M059J (cell line): ENCODE data around the gene PHYH. TPM values are rescaled to one million over a fixed set of nuclear protein-coding genes. Genes with fewer than 3 reads are reported as not detected.
"Not testable (repeated sequence)": the region's sequence is repeated elsewhere in the genome, so short reads cannot be mapped to it uniquely, and the experiment has no call there.

Experiments
- DNase-seq: peaks from one replicate; pipeline ENCODE4 v3.0.0-alpha.2; 2012; ENCODE audit warnings: low read depth
- total RNA-seq: library from RNA; depleted of rRNA; stranded (reverse); fragments of >200 nt; shearing (Covaris generic); gene quantifications from 2 replicates; pipeline ENCODE4 v1.2.3, GENCODE V29; 2014

Gene PHYH
- total RNA-seq, 1 experiment from 2014 or later, result 7.2 TPM

- no peak for DNase-seq
Observed at GRCh38 chr10:13271552-13272163, 28.2 kb downstream of the PHYH start.

- peak; percentile 37 for DNase-seq
Observed at GRCh38 chr10:13270877-13271551, 28.9 kb downstream of the PHYH start.

- no peak for DNase-seq
Observed at GRCh38 chr10:13268841-13269240, 31.0 kb downstream of the PHYH start.

- no peak for DNase-seq
Observed at GRCh38 chr10:13268310-13268709, 31.6 kb downstream of the PHYH start.

- no peak for DNase-seq
Observed at GRCh38 chr10:13263591-13263990, 36.3 kb downstream of the PHYH start.

- no peak for DNase-seq
Observed at GRCh38 chr10:13262433-13262832, 37.4 kb downstream of the PHYH start.

- DNase-seq, result no peak
Observed at GRCh38 chr10:13257621-13258140, 42.2 kb downstream of the PHYH start.

- DNase-seq, result no peak
Observed at GRCh38 chr10:13256627-13257026, 43.2 kb downstream of the PHYH start.

GRCh38 chr10:13253726-13254125 is 46.1 kb downstream of the PHYH start:
- no peak for DNase-seq

GRCh38 chr10:13247784-13248183 is 52.1 kb downstream of the PHYH start:
- DNase-seq, result no peak

- no peak for DNase-seq
Observed at GRCh38 chr10:13247246-13247645, 52.6 kb downstream of the PHYH start.

GRCh38 chr10:13242260-13242659 is 57.6 kb downstream of the PHYH start:
- not testable (repeated sequence) for DNase-seq

- no peak for DNase-seq
Observed at GRCh38 chr10:13241613-13242012, 58.3 kb downstream of the PHYH start.

GRCh38 chr10:13239923-13240322 is 59.9 kb downstream of the PHYH start:
- no peak for DNase-seq

- DNase-seq, result no peak
Observed at GRCh38 chr10:13238271-13239077, 61.4 kb downstream of the PHYH start.

GRCh38 chr10:13236638-13237037 is 63.2 kb downstream of the PHYH start:
- no peak for DNase-seq

GRCh38 chr10:13234736-13235135 is 65.1 kb downstream of the PHYH start:
- DNase-seq, result not testable (repeated sequence)

GRCh38 chr10:13234172-13234571 is 65.7 kb downstream of the PHYH start, which contains the start of gene UCMA:
UCMA (minus strand) TSS chr10:13234374; CDS start chr10:13234258, 116 bp downstream.
- DNase-seq, result no peak

- DNase-seq, result no peak
Observed at GRCh38 chr10:13233358-13233757, 66.5 kb downstream of the PHYH start.

GRCh38 chr10:13231808-13232207 is 68.1 kb downstream of the PHYH start:
- no peak for DNase-seq

- DNase-seq, result no peak
Observed at GRCh38 chr10:13231190-13231589, 68.7 kb downstream of the PHYH start.
